ENCODE data around the gene CSF2.
A peak's percentile ranks its signal among the peaks of the same experiment; 100 is the strongest.
"Not testable (repeated sequence)": the region's sequence is repeated elsewhere in the genome, so short reads cannot be mapped to it uniquely, and the experiment has no call there.

Gene CSF2

DNA sequence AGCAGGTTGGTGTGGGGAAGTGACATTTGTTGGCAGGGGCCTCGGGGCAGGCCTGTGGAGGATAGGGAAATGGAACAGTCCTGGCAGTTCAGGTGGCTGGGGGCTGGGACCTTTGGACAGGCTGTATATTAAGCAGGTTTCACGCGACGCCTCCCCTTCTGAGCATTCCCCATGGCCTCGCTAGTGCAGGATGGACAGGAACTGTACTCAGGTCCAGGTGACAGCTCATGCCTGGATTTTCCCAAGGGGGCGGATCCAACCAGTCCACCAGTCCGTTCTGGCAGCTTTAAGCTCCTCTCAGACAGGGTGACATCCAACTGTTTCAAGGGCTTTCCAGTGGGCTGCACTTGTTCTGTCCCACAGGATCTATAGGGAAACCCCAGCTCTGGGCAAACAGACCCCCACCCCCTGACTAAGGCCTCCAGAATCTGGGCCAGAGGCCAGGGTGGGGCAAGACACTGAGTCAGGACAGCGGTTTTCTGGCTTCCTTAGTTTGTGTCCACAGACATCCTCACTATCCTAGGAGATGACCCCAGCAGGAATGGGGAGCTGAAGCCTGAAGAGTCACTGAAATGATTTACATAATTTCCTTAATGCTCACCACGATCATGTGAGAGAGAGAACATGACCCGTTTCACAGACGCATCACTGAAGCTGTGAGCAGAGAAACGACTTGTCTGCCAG is 20.9 kb downstream of the CSF2 start:
- DNase-seq, result no peak

DNA sequence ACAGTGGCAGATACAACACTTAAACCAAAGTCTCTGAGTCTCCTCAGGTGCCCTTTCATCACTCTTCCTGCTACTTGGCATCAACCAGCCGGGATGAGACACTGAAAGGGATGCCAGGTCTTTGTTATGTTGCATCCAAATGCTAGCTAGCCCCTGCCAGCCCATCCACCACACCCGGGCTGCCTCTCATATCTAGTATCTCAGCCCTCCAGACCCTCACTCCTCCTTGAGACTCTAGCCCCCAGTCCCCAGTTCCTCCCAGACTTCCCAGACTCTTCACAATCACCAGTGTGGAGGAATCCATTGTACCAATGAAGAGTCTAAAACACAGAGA is 21.5 kb downstream of the CSF2 start:
- DNase-seq, result no peak

DNA sequence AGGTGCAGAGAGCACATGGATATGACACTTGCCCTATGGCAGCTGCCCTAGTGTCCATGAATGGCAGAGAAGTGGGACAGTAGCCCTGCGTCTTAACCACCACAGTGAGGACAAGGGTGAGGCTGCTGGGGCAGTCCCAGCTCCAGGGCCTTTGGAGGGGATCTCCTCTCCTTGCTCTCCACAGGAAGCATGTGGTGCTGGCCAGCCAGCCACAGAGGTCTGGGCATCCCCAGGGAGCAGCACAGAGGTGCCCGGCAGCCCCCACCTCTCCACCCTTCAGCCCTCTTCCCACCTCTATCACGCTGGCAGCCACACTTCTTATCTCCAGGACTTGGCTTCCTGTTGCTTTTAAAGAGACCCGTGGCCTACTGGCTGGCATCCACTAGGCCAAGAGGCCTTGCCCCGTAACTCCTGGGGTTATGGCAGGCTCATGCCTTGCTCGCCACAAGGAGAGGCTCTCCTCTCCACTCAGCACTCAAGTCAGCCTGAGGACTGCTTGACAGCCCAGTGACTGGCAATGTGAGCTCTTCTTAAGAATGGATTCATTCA is 21.9 kb downstream of the CSF2 start:
- DNase-seq, result no peak

DNA sequence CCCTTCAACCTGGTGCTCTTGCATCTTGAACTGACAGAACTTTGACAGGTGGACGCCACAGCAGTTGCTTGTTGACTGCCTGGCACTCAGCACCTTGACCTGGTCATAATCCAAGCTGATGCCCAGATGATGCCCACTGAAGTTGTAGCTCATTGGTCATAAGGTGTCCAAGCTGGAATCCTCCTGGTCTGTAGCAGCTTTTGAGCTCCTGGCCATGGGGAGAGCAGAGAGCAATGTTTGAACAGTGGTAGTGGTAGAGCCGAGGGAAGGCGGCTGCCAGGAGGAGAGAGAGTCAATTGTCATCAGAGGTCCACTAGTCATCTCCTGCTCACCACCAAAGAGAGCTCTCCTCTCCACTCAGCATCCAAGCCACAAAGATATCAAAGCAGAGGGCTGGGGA is 23.3 kb downstream of the CSF2 start:
- DNase-seq, result no peak

DNA sequence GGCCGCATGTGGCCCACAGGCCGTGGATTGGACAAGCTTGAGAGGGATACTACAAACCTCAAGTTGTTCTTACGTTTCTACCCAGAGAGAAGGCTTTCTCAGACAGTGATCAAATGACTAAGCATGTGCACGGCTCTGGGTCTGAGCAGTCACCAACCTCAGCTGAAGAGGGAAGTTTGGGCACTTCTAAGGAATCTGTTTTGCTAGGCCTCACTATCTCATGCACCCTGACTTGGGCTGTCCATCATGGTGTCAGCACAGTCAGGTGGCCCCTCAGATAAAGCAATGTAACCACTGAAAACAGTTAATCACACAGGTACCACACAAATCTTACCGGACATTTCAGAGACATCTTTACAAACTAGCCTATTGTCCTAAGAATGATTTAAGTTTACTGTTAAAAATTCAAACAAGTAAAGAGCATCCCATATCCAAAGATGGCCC is 24.6 kb downstream of the CSF2 start:
- DNase-seq, result no peak

DNA sequence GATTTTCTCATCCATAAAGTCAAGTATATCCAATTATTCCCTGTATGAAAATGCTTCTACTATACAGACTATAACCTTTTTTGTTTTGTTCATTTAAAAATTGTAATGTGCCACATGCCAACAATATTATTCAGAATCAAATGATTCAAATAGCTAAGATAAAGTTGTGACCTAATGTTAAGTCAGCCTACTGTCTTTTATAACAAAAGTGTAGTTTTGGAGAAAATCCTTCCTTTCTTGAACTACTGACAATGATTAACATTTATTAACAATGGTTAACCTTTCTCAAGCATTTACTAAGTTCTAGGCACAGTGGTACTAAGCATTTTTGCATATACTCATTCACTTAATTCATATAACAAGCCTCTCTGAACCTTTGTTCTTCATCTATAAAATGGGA is 25.0 kb downstream of the CSF2 start:
- DNase-seq, result no peak

DNA sequence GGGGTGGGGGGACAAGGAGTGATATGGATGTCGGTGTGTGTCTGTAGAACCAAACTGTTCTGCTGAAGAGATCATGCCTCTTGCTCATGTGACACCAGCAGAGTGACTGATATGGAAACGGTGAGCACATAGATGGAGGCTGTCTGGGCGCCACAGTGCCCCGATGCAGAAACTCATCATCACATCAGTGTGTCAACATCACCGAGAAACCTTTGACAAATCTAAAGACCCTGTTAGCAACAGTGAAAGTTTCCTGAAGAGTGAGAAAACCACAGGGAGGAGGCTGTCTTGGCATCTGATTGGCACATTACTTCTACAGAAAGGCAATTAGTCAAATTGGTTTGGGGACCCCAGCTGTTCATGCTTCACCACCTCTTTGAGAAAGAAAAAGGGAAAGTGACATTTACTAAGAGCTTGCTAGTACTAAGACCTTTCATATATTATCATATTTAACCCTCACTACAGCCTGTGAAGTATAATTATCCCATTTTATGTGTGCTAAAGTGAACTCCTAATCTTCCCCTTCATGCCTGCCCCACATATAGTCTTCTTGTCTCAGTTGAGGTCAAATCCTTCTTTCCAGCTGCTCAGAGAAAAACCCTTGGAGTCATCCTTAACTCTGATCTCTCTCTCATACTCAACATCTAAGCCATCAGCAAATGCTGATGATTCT is 25.6 kb downstream of the CSF2 start:
- DNase-seq, result peak; percentile 25

DNA sequence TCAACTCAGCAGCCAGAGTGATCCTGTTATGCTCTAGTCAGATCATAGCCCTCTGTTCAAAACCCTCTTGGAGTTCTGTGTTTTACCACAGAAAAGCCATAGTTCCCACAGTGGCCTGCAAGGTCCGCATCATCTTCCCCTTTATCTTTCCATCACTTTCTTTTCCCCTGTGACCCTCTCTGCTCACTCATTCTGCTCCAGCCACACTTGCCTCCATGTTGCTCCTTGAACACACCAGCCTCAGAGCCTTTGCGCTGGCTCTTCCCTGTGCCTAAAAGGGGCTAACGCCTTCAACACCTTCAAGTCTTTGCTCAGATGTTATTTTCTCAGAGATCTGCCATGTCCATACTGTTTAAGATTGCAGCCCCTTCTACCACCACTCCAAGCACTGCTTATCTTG is 26.3 kb downstream of the CSF2 start:
- no peak for DNase-seq

DNA sequence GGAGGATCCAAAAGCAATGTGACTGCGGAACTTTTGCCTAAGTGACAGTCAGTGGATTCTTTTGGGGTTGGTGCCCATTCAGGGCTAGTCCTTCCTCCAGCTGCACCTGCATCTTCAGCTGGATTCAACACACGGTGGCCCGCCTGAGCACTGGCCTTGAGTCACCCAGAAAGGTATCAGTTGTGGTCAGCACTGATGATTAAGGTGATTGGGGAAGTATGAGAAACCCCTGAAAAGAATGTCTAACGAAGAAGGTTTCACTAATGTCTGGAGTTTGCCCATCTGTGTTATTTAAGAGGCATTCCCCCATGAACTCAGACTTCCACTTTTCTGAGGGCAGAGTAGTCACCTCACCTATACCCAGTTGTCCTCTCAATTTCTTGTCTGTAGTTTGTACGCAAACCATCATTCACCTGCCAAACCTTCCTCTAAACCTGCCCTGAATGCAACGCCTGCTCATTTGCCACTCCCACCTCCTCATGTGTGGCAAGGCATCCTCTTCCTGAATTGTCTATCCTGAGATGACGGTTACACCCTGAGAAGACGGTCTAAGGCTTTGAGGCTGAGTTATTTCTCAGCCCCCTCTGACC is 27.2 kb downstream of the CSF2 start:
- DNase-seq, result no peak

DNA sequence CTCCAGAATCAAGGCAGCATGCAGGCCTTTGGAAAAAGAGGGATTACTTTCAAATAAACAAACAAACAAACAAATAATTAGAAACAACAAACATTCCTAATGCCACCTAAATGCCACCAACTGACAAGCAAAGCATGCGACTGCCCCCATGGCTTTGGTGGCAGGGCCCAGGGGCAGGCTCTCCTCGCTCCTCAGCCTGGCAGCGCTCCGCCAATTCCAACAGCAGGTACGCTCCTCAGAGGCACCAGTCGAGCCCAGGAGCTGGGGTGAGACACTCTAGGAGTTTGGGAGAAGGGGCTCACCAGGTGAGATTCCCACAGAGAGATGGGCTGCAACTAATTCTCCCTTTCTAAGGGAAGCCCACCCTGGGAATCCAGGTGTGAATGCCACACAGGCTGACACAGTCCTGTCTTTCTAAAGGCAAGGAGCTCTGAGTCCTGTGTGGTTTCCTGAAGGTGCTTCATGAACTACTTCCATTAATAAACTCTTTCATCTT is 27.8 kb downstream of the CSF2 start:
- DNase-seq, result no peak

DNA sequence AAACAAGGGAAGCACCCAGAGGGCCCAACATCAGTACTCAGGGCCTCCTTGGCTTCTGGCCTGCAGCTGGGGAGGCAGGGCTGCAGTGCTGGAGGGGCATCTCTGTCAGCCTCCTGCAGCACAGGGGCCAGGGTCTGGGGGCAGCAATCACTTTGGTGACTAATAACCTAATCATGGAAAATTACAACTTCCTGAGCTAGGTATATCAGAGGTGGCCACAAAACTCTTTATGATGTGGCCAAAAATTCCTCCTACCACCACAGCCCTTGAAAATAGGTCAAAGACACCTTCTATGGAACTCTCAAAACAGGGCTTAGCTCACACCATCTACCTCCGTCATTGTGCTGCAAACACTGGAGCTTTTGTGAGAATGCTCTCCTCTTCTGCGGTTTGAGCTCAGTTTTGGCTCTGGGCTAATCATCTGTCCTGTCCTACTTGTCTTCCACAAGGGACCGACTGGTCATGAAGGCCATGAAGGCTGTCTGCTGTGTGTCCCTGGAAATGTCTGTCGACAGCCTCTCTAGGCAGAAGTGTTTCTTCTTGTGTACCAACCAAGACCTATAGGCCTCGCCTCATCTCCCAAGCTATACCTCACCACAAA is 28.6 kb downstream of the CSF2 start:
- DNase-seq, result peak; percentile 25

DNA sequence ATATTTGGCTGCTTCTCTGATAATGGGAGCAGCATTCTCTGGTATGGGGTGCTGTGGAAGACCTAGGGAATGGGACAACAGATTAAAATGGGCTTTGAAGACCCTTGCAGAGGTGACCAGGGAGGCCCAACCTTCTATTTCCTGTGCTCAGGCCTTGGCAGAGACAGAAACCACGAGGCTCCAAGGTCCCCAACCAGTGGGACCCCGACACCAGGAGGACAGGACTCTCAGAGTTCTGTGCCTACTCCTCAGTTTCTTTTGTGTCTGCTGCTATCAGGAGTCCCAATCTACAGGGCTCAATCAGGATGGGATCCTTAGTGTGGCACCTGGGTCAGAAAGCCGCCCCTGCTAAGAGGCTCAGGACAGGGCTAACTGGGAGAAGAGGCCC is 29.3 kb downstream of the CSF2 start:
- no peak for DNase-seq

DNA sequence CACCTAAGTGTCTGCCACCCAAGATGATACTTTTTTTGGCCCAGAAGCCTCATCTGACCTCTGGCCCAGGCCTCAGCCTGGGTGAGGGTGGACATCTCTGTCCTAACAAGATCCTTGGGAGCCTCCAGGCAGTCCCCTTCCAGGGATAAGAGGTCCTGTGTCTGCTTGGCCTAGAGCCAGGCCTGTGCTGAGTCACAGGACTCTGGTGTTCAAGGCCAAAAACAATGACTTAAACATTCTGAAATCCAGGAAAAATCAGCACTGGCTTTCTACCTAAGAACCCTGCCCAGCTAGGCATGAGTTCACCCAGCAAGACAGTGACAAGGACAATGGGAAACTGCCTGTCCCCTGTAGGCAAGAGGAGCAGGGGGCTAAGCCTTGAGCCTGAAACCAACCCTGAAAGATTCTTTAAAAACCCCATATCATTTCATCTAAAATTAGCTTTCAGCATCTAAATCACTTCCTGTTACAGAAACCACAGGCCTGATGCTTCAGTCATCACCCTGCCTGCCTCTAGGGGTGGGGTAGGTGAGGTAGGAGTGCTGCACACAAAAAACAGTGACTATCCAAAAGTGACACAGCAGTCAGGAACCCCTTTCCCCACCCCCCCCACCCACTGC is 29.9 kb downstream of the CSF2 start:
- DNase-seq, result peak; percentile 83

DNA sequence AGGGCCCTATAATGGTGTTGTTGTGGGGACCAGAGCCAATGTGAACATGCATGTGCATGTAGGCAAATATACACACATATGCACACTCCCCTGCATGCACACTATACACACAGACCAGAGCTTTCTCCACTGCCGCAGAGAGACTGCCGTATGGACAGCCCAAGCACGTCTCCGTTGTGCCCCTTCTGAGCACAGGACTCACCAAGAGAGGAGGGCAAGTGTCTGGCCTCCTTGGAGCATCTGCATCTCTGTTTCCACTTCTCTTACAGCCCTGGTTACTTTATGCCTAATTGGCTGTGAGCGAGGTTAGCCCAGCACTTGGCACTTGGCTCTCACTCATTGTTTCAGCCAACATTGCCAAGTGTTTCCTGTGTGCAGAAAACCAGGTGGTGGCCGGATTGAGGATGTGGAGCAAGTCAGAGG is 30.4 kb downstream of the CSF2 start:
- DNase-seq, result no peak

DNA sequence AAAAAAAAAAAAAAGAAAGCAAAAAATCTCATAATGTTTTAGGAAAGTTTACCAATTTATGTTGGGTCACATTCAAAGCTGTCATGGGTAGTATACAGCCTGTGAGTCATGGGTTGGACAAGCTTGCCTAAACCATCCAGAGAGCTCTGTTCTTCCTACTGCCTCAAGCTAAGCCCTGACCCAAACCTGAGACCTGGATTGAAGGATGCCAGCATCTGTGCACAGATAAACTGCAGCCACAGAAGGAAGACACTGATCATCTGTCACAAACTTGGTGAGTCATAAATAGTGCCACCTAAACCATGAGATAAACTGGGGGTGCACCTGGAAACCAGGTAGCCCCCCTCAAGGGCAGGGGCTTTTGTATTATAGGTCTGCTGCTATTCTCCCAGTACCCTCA is 31.0 kb downstream of the CSF2 start:
- DNase-seq, result no peak

DNA sequence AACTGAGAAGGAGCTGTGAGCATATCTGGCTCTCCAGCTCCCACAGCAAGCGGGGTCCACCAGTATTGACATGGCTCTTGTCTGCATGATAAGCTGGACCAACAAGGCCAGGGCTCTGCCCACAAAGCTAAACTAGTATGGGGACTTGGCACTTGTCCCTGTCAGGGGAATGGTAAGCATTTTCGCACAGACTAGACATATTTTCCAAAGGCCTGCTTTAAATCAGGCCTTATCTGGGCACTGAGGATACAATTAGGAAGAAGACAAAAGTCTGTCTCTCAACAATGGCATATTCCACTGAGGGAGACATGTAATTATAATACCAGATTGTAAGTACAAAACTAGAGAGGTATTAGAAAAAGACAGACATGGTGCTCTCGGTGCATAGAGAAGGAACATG is 32.1 kb downstream of the CSF2 start:
- DNase-seq, result no peak

DNA sequence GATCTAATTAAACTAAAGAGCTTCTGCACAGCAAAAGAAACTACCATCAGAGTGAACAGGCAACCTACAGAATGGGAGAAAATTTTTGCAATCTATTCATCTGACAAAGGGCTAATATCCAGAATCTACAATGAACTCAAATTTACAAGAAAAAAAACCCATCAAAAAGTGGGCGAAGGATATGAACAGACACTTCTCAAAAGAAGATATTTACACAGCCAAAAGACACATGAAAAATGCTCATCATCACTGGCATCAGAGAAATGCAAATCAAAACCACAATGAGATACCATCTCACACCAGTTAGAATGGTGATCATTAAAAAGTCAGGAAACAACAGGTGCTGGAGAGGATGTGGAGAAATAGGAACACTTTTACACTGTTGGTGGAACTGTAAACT is 34.9 kb downstream of the CSF2 start:
- DNase-seq, result not testable (repeated sequence)

DNA sequence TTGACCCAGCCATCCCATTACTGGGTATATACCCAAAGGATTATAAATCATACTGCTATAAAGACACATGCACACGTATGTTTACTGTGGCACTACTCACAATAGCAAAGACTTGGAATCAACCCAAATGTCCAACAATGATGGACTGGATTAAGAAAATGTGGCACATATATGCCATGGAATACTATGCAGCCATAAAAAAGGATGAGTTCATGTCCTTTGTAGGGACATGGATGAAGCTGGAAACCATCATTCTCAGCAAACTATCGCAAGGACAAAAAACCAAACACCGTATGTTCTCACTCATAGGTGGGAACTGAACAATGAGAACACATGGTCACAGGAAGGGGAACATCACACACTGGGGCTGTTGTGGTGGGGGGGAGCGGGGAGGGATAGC is 35.4 kb downstream of the CSF2 start:
- DNase-seq, result not testable (repeated sequence)

DNA sequence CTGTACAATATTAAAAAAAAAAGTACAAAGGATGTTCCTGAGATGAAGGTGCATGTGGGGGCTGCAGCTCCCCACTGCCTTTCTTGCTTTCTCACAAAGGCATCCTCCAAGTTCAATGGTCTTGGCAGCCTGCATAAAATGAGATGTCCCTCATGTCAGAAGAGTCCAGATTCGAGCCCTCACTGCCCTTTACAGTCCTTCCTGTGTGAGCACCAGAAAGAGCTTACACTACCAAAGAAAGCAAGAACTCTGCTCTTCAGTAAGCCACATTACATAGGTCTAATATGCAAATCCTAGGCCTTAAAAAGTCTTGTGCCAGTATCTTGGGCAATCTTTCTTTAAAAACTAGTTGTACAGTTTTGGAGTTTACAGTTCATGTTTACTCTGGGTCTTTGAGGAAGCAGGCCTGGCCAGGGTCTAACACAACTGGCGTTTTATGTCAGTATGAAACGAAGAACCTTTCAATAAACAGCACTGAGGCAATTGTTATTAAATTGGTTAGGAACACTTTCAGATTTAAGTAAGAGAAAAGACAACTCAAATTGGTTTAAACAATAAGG is 36.0 kb downstream of the CSF2 start:
- DNase-seq, result no peak

DNA sequence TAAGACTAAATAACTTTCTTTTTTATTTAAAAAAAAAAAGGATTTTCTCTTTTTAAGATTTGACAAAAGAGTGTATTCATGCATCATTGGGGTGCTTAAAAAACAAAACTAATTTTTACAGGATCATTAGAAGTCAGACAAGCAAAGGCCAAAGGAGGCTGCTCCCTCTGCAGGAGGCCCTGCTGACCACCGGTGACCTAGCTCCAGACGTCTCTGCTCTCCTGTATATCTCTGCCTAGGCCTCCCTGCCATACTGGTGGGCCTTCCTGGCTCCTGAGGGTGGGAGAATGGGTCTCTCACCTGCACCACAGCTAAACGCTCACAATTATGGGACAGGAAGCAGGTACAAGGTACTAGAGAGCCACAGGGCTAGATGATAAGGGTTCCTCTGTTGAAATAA is 36.6 kb downstream of the CSF2 start:
- DNase-seq, result no peak

DNA sequence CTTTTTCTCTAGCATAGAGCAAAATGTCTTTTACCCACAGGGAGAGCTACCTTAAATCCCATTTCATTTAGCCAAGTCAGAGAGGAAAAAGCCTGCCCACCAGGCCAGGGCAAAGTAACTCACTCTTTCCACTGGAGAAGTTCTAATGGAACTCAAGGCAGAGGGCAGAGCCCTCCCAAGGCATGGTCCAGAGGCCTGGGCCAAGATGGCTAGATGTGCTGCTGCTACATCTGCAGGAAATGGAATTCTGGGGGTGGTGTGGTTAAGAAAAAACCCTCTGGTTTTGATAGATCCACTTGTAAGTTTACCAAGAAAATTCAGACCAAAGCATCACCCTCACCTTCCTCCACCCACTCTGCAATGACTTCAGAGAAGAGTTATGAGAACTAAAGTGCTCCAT is 37.3 kb downstream of the CSF2 start:
- DNase-seq, result no peak

DNA sequence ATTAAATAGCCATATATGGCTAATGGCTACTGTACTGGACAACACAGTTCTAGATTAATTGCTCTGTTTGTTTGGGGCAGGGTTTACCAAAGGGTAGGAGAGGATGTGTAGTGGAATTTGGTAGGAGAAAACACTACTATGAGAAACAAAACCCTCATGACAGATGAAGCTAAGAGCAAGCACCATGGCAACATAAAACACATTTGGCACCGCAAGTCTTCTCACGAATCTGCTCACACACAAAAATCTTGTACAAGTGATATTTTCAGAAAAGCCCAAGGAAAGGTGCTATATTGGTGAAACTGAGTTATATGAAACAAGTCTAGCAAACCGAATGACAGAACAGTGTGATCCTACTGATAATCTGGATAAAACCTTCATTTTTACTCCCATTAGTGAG is 38.5 kb downstream of the CSF2 start:
- no peak for DNase-seq

All from CD4-positive, alpha-beta T cell treated with Interleukin-15 for 1 hour (primary cell).